Measurements from ENCODE around the gene UNC79.
"Not testable (repeated sequence)": the region's sequence is repeated elsewhere in the genome, so short reads cannot be mapped to it uniquely, and the experiment has no call there.

The UNC79 gene

DNA sequence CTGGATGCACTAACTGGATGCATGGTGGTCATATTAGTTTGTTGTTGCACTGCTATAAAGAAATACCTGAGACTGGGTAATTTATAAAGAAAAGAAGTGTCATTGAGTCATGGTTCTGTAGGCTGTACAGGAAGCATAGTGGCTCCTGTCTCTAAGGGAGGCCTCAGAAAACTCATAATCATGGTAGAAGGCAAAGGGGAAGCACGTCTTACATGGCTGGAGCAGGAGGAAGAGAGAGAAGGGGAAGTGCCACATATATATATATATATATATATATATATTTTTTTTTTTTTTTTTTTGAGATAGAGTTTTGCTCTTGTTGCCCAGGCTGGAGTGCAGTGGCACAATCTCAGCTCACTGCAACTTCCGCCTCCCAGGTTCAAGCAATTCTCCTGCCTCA, 62.9 kb downstream of the UNC79 start:
- DNase-seq (ENCODE audit: low spot score): not testable (repeated sequence)

- no peak for DNase-seq (ENCODE audit: low spot score)
These were observed 66.4 kb downstream of the UNC79 start for GRCh38 chr14:93496856-93497741.

DNA sequence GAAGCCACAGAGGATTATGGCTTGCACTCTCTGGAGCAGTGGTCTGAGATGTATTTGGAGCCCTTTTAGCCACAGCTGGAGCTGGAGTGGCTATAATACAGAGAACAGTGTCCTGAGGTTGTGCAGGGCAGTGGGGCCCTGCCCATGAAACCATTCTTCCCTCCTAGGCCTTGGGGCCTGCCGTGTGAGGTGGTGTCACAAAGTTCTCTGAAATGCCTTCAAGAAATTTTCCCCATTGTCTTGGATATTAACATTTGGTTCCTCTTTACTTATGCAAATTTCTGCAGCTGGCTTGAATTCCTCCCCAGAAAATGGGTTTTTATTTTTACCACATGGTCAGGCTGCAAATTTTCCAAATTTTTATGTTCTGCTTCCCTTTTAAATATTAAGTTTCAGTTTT, 79.3 kb downstream of the UNC79 start:
- no peak for DNase-seq (ENCODE audit: low spot score)

DNA sequence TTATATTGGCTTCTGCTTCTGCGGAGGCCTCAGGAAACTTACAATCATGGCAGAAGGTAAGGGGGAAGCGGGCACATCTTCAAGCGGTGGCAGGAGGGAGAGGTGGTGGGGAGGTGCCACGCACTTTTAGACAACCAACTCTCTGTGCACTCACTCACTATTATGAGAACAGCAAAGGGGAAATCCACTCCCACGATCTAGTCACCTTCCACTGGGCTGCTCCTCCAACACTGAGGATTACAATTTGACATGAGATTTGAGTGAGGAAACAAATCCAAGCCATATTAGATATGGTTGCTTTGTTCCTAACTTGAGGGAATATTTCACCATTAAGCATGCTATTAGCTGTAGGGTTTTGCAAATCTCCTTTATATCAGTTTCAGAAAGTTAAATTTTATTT, 80.3 kb downstream of the UNC79 start:
- no peak for DNase-seq (ENCODE audit: low spot score)

DNA sequence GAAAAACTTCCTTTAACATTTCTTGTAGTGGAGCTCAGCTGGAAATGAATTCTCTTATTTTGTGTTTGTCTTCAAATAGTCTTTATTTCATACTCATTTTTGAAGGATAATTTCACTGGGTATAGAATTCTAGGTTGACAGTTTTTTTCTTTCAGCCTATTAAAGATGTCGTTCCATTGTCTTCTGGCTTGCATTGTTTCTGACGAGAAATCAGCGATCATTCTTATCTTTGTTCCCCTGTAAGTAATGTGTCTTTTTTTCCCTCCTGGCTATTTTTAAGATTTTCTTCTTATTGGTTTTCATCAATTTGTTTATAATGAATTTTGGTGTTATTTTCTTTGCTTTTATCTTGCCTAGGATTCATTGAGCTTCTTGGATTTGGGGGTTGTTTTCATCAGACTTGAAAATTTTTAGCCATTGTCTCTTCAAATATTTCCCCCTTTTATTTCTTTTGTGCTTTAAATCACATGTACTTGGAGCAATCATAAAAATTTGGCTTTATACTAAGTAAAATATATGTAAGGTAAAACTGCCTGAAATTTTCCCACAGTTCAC, 89.4 kb downstream of the UNC79 start:
- no peak for DNase-seq (ENCODE audit: low spot score)

- DNase-seq (ENCODE audit: low spot score): no peak
These were observed 91.5 kb downstream of the UNC79 start for GRCh38 chr14:93522221-93522620.

DNA sequence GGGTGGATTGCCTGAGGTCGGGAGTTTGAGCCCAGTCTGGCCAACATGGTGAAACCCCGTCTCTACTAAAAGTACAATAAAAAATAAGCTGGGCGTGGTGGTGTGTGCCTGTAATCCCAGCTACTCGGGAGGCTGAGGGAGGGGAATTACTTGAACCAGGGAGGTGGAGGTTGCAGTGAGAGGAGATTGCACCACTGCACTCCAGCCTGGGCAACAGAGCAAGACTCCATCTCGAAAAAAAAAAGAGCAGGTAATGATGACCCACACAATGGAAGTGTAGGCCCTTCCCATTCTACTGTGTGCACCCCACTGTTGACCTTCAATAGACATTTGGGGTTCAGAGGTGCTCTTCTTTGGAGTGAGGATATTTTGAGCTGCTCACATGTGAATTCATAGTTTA, 94.5 kb downstream of the UNC79 start:
- not testable (repeated sequence) for DNase-seq (ENCODE audit: low spot score)

- no peak for DNase-seq (ENCODE audit: low spot score)
These were observed 95.1 kb downstream of the UNC79 start for GRCh38 chr14:93525696-93526451.

DNA sequence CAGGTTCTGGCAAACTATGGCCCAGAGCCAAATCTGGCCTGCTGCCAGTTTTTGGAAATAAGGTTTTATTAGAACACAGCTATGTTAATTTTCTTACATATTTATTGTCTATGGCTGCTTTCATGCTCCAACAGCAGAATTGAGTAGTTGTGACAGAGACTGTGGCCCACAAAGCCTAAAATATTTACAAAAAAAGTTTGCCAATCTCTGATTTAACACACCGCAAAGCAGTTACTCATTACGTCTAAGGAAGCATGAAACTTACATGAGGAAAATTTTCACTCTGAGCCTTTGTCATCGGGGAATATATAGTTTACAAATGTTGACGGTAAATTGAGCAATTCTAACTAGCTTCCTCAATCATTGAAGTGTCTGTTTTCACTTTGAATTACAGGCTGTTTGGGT, 96.5 kb downstream of the UNC79 start:
- DNase-seq (ENCODE audit: low spot score): no peak

- DNase-seq (ENCODE audit: low spot score): no peak
These were observed 98.3 kb downstream of the UNC79 start for GRCh38 chr14:93528884-93529558.

GRCh38 chr14:93531644-93532043, 100.9 kb downstream of the UNC79 start:
- DNase-seq (ENCODE audit: low spot score): no peak

GRCh38 chr14:93532541-93532940, 101.8 kb downstream of the UNC79 start:
- no peak for DNase-seq (ENCODE audit: low spot score)

- DNase-seq (ENCODE audit: low spot score): no peak
These were observed 102.7 kb downstream of the UNC79 start for GRCh38 chr14:93533437-93533836.

- no peak for DNase-seq (ENCODE audit: low spot score)
These were observed 103.1 kb downstream of the UNC79 start for GRCh38 chr14:93533842-93534241.

GRCh38 chr14:93535537-93535936, 104.8 kb downstream of the UNC79 start:
- no peak for DNase-seq (ENCODE audit: low spot score)

DNA sequence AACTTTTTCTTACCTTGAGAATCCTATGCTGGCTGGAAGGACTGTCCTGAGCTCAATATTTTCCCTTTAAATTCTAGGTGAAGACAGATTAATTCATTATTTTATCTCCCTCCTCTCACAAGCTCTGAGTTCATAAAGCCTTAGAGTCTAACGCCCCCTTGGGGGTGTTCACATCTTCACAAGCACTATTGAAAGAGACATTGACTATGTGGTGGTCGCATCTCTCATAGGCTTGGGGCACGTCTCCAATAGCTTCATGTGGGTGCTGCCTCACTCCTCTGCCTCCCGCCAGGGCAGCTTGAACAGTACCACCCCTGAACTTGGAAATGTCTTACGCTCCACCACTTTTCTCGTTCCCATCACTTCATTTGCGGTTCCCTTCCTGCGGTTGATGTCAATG, 106.2 kb downstream of the UNC79 start:
- no peak for DNase-seq (ENCODE audit: low spot score)

DNA sequence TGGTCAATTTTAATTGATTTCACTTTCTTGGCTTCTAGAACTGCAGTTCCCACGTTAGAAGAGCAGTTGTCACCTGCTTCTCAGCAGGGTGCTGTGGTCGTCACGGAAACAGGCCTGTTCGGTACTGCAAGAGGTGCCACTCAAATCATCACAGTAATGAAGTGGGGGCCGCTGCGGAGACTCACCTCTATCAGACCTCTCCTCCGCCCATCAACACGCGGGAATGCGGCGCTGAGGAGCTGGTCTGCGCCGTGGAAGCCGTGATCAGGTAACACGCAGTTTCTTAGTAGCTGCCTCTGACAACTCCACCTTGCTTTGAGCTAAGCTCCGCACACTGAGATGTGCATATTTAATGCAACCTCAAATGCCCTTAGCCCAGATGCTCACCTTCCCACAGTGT, 107.2 kb downstream of the UNC79 start:
- DNase-seq (ENCODE audit: low spot score): no peak

- DNase-seq (ENCODE audit: low spot score): no peak
These were observed 107.7 kb downstream of the UNC79 start for GRCh38 chr14:93538413-93538812.

DNA sequence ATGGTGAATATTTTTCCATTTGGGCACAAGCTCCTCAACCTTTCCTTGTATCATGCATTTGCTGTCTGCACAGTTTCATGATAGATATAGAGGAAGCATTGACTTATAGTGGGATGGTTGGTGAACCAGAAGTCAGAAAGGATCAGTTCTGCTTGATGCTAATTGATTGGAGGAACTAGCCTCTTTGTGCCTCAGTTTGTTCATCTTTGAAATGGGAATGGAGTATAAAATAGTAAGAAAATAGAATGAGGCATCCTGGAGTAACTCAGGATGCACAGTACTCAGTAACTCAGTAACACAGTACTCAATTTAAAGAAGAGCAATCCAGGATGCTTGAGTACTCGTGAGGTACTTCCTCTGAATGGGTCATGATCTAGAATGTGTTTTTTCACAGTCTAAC, 109.5 kb downstream of the UNC79 start:
- no peak for DNase-seq (ENCODE audit: low spot score)

- DNase-seq (ENCODE audit: low spot score): no peak
These were observed 113.0 kb downstream of the UNC79 start for GRCh38 chr14:93543766-93544165.

DNA sequence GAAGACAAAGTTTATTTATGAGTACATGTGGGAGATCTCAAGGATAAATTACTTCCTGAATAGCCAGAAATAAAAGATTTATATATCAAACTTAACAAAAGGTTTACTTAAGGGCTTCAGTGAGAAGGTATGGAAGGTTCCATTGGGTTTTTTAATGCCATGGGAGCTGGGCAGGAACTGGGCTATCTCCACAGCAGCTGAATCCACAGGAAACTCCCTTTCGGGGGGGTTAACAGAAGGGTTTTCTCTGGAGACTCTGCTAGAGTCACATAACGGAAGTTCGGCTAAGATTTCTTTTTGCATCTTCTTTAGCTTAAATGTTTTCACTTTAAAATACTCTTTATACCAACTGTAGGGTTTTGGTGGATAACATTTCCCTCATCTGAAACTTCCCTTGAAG, 113.5 kb downstream of the UNC79 start:
- no peak for DNase-seq (ENCODE audit: low spot score)

DNA sequence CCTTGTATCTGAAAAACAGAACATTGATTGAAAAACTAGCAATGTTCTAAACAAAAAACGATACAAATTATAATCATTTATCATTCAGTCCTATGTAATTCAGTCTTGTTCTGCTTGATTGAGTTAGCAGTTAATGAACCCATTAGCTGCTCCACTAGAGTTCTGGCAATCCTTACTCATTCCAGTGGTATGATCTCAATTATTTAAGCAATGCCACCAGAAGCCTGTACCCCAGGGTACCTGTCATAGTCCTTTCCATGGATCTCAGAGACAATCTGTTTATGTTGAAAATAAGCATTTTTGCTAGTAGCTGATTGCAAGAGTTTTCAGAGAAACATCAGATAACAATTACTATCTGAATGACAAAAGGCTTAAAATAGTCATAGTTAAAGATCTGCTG, 115.9 kb downstream of the UNC79 start:
- no peak for DNase-seq (ENCODE audit: low spot score)

All from AG08396 (cell line).